Hematopoietic multipotent progenitor cell (in vitro differentiated cells): ENCODE data around the gene COL23A1. TPM values are rescaled to one million over a fixed set of nuclear protein-coding genes. Genes with fewer than 3 reads are reported as not detected.
A peak's percentile ranks its signal among the peaks of the same experiment; 100 is the strongest.

Experiments used
- DNase-seq, 3 donors: peaks; one replicate each; pipeline ENCODE4 v3.0.0-alpha.2; 2011 to 2015; ENCODE audit warnings: low read depth in 2 of 3, low spot score in 2 of 3
- total RNA-seq: library from RNA; depleted of rRNA; stranded (reverse); fragments of >200 nt; gene quantifications from one replicate; pipeline ENCODE4 v1.2.3, GENCODE V29; 2012

The COL23A1 gene
- total RNA-seq, 1 donor, result 0.27 TPM

GRCh38 chr5:178352035-178352349 lies 238.2 kb downstream of the COL23A1 start:
- no peak for DNase-seq

GRCh38 chr5:178351221-178352034 lies 238.8 kb downstream of the COL23A1 start:
- no peak for DNase-seq

GRCh38 chr5:178350361-178351220 lies 239.6 kb downstream of the COL23A1 start:
- DNase-seq, result no peak

GRCh38 chr5:178349625-178350353 lies 240.4 kb downstream of the COL23A1 start:
- DNase-seq, result no peak

GRCh38 chr5:178349075-178349511 lies 241.1 kb downstream of the COL23A1 start:
- no peak for DNase-seq

- DNase-seq, result no peak
These were observed 241.7 kb downstream of the COL23A1 start for GRCh38 chr5:178348356-178349074.

GRCh38 chr5:178347956-178348355 lies 242.2 kb downstream of the COL23A1 start:
- DNase-seq, result no peak

- no peak for DNase-seq
These were observed 243.4 kb downstream of the COL23A1 start for GRCh38 chr5:178346607-178347334.

GRCh38 chr5:178343306-178343705 lies 246.9 kb downstream of the COL23A1 start:
- no peak for DNase-seq

- no peak for DNase-seq
These were observed 248.4 kb downstream of the COL23A1 start for GRCh38 chr5:178341851-178342140.

GRCh38 chr5:178341091-178341850 lies 248.9 kb downstream of the COL23A1 start:
- DNase-seq, result no peak

GRCh38 chr5:178340637-178341036 lies 249.6 kb downstream of the COL23A1 start:
- no peak for DNase-seq

GRCh38 chr5:178340187-178340586 lies 250.0 kb downstream of the COL23A1 start:
- peak in 2 of 3 donors; percentile 33 to 72 for DNase-seq

GRCh38 chr5:178339272-178339671 lies 250.9 kb downstream of the COL23A1 start:
- DNase-seq, result no peak

- DNase-seq, result no peak
These were observed 251.4 kb downstream of the COL23A1 start for GRCh38 chr5:178338750-178339144.

- no peak for DNase-seq
These were observed 252.0 kb downstream of the COL23A1 start for GRCh38 chr5:178338126-178338749.

GRCh38 chr5:178337334-178337741 lies 252.9 kb downstream of the COL23A1 start:
- DNase-seq, result no peak

GRCh38 chr5:178336889-178337288 lies 253.3 kb downstream of the COL23A1 start:
- DNase-seq, result no peak
